Measurements from ENCODE around the gene DAB2.

DAB2 gene

DNA sequence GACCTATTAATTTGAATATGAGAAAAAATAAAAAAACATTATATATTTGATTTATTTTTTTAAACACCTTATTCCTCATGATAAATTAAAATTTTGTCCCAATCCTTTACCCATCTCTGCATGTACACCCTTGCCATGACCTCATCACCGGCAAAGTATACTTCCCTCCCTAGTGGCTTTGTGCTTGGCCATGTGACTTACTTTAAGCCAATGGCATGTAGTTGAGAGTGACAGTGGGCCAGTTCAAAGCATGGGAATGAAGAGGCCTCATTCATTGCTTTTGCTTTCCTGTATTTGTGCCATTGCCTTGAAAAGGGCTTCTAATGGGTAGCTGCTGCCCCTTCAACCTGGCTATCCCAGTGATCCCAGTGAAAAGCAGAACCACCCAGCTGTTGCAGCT lies 91.7 kb downstream of the DAB2 start:
- Histone ChIP-seq H3K9me3 (ENCODE audit: control insufficient read depth in 2 of 2, low read length in 2 of 2) (no peaks in the 10 kb centered on the region), H3K4me3 (ENCODE audit: low read length in 2 of 2) (no peak overlapping the region), H3K36me3 (ENCODE audit: control insufficient read depth in 2 of 2, insufficient read depth in 2 of 2, low read length in 2 of 2) (no peaks in the 10 kb centered on the region), H3K27me3 (ENCODE audit: control insufficient read depth in 2 of 2, insufficient read depth in 2 of 2, low read length in 2 of 2) (no peaks in the 10 kb centered on the region), H3K27ac (ENCODE audit: low read depth in 2 of 2, low read length in 2 of 2) (no peak overlapping the region), H3K4me1 (ENCODE audit: control insufficient read depth in 2 of 2, insufficient read depth in 2 of 2, low read length in 2 of 2) (no peaks in the 10 kb centered on the region), H3K9ac (ENCODE audit: low read depth in 1 of 2, low read length in 2 of 2) (no peak overlapping the region)

DNA sequence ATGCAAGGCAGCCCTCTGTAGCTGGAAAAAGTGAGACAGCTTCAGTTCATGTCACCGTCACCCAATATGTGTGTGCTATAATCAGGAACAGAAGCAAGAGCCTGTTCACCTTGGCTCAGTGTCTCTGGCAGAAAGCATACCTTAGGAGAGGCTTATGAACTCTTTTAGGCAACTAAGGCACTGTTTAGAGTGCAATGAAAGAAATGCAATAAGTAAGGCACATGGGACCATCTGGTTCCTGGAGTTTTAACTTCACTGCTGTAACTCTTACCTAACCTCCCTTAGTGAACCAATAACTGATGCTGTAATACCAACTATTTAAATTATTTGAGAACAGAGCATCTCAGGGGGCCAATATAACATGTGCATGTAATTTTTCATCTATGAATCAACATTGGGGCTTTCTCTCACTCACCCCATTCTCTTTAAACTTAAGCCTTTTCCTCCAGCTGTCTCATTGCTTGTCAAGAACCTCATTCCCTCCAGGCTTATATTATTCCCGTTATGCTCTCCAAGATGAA lies 92.9 kb downstream of the DAB2 start:
- Histone ChIP-seq H3K36me3 (ENCODE audit: control insufficient read depth in 2 of 2, insufficient read depth in 2 of 2, low read length in 2 of 2) (no peaks in the 10 kb centered on the region), H3K27me3 (ENCODE audit: control insufficient read depth in 2 of 2, insufficient read depth in 2 of 2, low read length in 2 of 2) (no peaks in the 10 kb centered on the region), H3K4me3 (ENCODE audit: low read length in 2 of 2) (no peak overlapping the region), H3K27ac (ENCODE audit: low read depth in 2 of 2, low read length in 2 of 2) (no peak overlapping the region), H3K9me3 (ENCODE audit: control insufficient read depth in 2 of 2, low read length in 2 of 2) (no peaks in the 10 kb centered on the region), H3K9ac (ENCODE audit: low read depth in 1 of 2, low read length in 2 of 2) (no peak overlapping the region), H3K4me1 (ENCODE audit: control insufficient read depth in 2 of 2, insufficient read depth in 2 of 2, low read length in 2 of 2) (no peaks in the 10 kb centered on the region)

DNA sequence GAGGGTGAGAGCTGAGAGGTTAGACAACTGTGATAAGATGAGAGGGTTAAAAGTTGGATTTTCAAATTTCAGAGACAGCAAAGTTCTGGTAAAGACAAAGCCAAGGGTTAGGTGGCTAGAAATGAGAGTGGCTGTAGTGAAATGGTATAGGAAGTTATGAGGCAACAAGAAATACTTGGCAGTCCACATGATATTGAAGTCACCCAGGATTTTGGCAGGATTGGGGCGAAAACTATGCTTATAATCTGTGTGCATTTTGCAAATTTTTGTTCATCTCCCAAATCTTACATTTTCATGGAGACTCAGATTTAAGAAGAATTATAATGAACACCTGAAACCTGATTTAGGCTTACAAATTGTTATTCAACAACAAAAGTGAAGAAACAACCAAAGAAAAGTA lies 96.0 kb downstream of the DAB2 start:
- H3K36me3 ChIP-seq (ENCODE audit: control insufficient read depth in 2 of 2, insufficient read depth in 2 of 2, low read length in 2 of 2) = no peaks in the 10 kb centered on the region
- no peak overlapping the region for H3K9ac ChIP-seq (ENCODE audit: low read depth in 1 of 2, low read length in 2 of 2)
- no peak overlapping the region for H3K4me3 ChIP-seq (ENCODE audit: low read length in 2 of 2)
- no peak overlapping the region for H3K27ac ChIP-seq (ENCODE audit: low read depth in 2 of 2, low read length in 2 of 2)
- no peaks in the 10 kb centered on the region for H3K4me1 ChIP-seq (ENCODE audit: control insufficient read depth in 2 of 2, insufficient read depth in 2 of 2, low read length in 2 of 2)
- no peaks in the 10 kb centered on the region for H3K27me3 ChIP-seq (ENCODE audit: control insufficient read depth in 2 of 2, insufficient read depth in 2 of 2, low read length in 2 of 2)
- no peaks in the 10 kb centered on the region for H3K9me3 ChIP-seq (ENCODE audit: control insufficient read depth in 2 of 2, low read length in 2 of 2)

DNA sequence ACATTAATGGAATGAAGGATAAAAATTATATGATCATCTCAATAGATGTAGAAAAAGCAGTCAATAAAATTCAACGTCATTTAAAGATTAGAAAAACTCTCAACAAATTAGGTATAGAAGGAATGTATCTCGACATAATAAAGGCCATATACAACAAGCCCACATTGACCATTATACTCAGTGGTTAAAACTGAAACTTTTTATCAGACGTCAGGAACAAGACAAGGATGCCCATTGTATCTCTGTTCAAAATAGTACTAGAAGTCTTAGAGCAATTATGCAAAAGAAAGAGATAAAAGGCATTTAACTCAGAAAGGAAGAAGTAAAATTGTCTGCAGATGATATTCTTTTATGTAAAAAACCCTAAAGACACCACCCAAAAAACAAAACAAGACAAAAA lies 101.2 kb downstream of the DAB2 start:
- Histone ChIP-seq H3K4me3 (ENCODE audit: low read length in 2 of 2) (no peak overlapping the region), H3K27me3 (ENCODE audit: control insufficient read depth in 2 of 2, insufficient read depth in 2 of 2, low read length in 2 of 2) (no peaks in the 10 kb centered on the region), H3K27ac (ENCODE audit: low read depth in 2 of 2, low read length in 2 of 2) (no peak overlapping the region), H3K9me3 (ENCODE audit: control insufficient read depth in 2 of 2, low read length in 2 of 2) (peaks cover 0 to 2% of the 10 kb centered on the region in 2 donors), H3K4me1 (ENCODE audit: control insufficient read depth in 2 of 2, insufficient read depth in 2 of 2, low read length in 2 of 2) (no peaks in the 10 kb centered on the region), H3K9ac (ENCODE audit: low read depth in 1 of 2, low read length in 2 of 2) (no peak overlapping the region), H3K36me3 (ENCODE audit: control insufficient read depth in 2 of 2, insufficient read depth in 2 of 2, low read length in 2 of 2) (no peaks in the 10 kb centered on the region)
